Tongue (tissue), 2 donors: ENCODE data around the gene INPP5A. TPM values are rescaled to one million over a fixed set of nuclear protein-coding genes. Genes with fewer than 3 reads are reported as not detected.
"Not testable (repeated sequence)": the region's sequence is repeated elsewhere in the genome, so short reads cannot be mapped to it uniquely, and the experiment has no call there.

ENCODE experiments used
- DNase-seq: peaks from one replicate; pipeline ENCODE4 v3.0.0-alpha.2; 2015
- total RNA-seq: library from RNA; depleted of rRNA; stranded (reverse); fragments of >200 nt; gene quantifications from one replicate; pipeline ENCODE4 v1.2.3, GENCODE V29; 2014

The INPP5A gene
- total RNA-seq, 1 donor from 2014 or later = 115 TPM

DNA sequence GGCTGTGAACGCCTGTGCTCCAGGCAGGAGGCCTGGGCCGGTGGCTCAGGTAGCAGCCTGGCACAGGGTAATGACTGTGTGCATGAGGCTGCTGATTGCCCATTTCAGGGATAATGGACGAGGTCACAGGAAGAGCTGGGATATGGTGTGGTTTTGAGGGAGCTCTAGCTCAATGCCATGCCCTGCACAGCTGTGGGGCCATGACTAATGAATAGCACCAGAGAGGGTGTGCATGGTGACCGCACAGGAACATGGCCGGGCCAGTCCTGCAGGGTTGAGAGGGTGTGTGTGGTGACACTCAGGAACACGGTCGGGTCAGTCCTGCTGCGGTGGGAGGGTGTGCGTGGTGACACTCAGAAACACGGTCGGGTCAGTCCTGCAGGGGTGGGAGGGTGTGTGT, 226.5 kb downstream of the INPP5A start:
- DNase-seq = no peak

DNA sequence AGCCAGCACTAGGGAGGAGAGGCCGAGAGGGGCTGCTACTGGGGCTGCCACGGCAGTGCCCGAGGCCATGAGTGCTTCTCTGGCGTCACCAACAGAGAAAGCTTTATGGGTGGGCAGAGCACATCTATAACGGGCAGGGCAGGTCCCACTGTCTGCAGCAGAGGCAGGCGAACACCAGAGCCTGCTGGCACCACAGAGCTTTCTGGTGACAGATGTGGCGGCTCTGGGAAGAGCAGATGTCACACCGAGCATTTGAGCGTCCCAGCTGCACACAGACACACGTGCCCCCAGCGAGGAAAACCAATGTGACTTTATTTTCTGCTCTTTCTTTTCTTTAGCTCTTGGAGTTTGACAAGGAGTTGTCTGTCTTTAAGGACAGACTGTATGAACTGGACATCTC, 227.8 kb downstream of the INPP5A start:
- DNase-seq = peak; percentile 31

DNA sequence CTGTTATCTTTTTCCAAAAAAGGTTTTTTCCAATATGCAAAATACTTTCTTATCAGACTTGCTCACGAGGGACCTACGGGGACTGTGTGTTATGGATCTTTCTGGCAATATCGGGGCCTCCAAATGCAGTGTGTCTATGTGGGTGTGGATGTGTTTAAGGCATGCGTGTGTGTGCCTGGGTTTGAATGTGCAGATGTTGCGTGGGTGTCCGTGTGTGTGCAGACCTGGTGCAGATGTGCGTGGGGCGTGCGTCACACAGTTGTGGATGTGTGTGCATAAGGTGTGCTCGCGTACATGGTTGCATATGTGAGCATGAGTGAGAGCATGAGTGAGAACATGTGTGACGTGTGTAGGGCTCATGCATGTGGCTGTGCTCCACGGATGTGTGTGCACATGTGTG, 228.7 kb downstream of the INPP5A start:
- DNase-seq = no peak

DNA sequence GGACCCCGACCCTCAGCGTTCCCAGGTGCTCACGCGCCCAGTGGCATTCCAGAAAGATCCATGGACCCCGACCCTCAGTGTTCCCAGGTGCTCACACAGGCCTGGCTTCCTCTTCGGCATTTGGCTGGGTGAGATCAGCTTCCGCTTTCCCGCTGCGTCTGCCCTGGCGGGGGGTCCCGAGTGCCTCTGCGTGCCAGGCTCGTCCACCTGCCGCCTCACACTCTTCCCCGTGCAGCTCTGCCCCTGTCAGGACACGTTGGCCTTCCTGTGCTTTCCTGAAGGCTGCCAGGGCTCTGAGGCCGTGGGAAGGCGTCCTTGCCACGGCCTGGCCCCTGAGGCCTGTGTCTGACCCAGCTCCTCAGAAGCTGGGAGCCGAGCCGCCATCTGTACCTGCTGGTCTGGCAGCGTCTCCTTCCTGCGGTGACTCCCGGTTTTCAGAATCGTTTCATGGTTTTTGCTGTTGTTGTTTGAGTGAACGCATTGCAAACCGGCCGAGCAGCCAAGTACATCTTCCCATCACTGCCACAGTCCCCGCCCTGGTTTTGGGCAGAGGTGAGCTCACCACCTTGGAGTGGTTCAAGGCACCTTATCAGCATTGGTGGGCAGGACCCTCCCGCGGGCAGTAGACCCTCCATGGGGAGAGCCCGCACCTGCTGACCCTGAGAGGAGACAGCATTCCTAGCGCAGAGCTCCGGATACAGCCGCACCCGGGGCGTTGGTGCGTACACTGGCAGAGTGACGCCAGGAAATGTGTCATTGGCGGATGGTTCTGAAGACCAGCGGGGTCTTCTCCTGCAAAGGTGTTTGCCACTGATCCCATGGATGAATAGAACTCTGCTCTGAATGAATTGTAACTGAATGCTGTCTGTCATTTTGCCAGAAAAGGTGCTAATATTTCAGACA, 231.0 kb downstream of the INPP5A start:
- DNase-seq = no peak

DNA sequence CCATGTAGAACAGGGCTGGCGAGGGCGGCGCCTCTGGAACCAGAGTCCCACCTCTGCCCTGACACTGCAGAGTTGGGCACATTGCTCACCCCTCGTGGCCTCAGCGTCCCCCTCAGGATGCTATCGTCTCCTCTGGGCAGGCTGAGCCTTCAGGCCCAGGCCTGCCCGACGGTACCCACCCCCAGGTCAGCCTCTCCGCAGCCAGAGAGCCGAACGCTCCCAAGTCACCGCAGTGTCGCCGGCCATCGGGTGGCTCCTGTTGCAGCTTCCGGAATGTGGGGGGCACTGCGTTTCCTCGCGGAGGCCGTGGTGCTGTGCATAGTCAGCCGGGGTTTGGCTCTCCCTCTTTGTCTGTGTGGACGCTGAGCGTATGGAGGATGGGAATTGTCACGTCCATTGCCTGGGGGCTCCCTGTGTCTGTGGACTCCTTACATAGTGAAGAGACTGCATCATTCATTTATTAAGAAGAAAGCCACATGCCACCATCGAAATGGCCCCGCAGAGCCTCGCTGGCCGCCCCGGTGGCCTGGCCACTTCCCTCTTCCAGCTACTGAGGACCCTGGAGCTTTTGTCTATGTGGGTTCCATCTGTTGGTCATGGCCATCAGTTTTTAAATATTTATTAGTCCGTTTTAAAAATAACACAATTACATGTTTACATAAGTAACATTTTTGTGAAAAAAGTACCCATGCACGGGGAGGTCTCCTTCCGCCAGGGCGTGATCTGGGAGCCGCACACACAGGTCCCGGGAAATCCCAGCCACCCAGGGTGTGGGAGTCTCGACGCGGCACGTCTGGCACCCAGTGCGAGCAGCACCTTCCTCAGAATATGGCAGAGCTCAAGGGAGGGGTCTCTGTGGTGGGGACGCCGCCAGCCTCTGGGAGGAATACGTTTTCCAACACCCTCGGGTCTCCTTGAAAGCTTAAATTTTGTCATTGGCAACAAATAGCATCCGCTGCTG, 232.8 kb downstream of the INPP5A start:
- DNase-seq = no peak

DNA sequence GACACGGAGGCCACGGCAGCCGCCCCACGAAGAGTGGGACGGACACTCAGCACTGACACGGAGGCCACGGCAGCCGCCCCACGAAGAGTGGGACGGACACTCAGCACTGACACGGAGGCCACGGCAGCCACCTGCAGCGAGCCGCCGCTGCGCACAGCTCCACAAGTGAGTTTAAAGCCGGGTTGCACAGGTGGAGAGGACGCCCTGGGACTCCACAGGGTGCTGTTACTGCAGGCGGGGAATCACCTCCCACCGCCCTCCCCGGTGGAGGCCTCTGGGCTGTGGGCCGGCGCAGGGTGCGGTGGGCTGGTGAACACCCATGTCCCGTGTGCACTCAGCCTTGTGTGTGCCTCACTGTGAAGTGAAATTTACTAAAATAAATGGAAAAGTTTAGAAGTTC, 235.2 kb downstream of the INPP5A start:
- DNase-seq = not testable (repeated sequence)

DNA sequence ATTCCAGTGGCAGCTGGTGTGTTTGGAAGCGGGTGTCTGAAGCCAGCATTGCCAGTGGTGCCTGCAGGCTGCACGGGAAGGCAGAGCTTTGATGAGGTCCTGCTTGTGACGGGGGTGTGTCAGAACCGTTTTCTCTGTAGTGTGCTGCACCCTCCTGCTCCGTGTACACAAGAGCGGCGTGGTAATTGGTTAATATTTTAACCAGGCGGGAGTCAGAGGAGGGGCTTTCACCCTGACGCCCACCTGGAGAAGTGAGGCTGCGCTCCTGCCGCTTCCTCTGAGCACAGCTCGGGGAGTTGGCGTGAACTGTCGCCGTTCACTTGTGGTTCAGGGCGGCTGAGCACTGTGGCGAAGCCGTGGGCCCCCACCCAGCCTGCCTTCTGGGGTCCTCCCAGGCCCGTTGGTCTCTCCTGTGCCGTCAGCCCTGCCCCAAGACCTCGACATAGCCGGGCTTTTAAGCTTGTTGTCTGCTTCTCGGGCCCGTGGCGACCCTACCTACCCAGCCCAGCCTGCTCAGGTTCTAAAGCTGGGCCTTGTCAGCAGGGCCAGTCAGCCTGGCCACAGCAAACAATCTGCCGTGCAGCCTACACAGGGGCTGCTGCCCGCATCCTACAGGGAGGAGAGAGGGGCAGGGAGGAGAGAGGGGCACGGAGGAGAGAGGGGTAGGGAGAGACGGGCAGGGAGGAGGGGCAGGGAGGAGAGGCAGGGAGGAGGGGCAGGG, 236.8 kb downstream of the INPP5A start:
- peak; percentile 52 for DNase-seq

DNA sequence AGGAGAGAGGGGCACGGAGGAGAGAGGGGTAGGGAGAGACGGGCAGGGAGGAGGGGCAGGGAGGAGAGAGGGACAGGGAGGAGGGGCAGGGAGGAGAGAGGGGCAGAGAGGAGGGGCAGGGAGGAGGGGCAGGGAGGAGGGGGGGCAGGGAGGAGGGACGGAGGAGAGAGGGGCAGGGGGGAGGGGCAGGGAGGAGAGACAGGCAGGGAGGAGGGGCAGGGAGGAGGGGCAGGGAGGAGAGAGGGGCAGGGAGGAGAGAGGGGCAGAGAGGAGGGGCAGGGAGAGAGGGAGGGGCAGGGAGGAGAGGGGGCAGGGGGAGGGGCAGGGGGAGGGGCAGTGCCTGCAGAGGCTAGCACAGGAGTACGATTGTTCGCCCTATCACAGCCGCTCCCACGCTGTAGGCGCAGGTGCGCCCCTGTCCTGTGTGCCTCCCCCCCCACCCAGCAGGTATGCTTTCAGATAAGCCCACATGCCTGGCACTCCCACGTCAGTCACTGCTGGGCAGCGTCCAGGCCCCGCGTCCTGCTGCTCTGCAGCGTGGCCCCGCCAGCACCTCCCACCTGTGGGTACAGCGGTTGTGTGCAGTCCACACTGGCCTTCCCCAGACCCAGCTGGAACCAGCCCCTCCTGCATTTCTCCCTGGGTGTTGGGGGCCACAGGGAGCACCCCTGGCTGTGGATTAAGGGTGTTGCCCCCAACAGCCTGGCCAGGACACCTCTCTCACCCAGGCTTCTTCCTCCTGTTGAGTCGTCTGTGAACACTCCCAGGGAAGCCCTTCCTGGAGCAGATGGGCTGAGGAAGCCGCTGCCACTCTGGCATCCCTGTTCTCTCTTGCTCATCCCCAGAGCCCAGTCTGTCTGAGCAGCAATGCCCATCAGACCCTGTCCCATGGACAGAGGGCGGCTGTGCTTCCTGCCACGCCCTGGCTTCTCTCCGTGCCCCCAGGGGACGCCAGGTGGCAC, 237.6 kb downstream of the INPP5A start:
- no peak for DNase-seq

DNA sequence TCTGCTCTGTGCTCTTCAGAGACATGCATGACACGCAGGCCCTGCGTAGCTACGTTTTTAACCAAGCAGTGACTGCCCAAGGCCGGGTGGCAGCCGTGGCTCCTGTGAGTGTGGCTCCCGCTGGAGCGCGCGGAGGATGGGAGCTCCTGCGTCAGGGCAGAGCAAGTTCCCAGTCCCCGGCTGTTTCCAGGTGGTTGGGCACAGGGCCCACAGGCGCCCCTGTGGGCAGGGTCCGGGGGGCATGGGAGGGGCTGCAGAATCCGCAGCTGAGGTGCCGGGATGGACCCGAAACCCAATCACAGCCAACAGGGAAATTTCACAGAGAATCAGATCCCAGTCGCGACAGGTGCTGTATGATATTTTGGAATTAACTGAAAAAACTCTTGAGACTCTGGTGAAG, 238.6 kb downstream of the INPP5A start:
- DNase-seq = peak; percentile 47

DNA sequence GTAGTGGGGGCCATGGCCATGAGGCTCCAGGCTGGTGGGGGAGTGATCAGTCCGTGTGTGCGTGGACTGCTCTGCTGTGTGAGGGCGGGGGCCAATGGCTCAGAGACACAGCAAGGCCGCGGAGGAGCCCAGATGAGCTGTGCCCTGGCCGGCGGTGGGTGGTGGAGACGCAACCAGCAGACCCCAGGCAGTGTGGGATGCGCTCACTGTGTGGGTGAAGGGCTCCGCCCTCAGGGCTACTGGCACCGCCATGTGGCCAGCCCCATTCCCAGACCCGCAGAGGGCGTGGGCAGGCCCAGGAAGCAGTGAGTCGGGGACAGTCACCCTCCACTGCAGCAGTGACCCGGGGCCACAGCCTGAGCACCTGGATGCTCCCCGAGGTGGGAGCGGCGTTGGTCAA, 239.2 kb downstream of the INPP5A start:
- DNase-seq = no peak

DNA sequence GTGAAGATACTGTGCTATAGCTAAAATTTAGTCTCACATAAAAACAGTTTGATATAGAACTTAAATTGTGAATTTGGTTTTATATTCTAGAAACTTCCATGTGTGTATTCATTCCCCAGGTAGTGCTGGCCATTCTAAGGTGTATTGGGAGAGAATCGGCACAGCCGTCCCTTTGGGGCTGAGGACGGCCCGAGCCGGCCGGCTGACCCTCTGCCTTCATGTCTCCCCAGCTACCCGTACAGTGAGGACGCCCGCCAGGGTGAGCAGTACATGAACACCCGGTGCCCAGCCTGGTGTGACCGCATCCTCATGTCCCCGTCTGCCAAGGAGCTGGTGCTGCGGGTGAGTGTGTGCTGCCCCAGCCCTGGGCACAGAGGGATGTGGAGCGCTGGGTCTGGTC, 239.9 kb downstream of the INPP5A start:
- DNase-seq = no peak

DNA sequence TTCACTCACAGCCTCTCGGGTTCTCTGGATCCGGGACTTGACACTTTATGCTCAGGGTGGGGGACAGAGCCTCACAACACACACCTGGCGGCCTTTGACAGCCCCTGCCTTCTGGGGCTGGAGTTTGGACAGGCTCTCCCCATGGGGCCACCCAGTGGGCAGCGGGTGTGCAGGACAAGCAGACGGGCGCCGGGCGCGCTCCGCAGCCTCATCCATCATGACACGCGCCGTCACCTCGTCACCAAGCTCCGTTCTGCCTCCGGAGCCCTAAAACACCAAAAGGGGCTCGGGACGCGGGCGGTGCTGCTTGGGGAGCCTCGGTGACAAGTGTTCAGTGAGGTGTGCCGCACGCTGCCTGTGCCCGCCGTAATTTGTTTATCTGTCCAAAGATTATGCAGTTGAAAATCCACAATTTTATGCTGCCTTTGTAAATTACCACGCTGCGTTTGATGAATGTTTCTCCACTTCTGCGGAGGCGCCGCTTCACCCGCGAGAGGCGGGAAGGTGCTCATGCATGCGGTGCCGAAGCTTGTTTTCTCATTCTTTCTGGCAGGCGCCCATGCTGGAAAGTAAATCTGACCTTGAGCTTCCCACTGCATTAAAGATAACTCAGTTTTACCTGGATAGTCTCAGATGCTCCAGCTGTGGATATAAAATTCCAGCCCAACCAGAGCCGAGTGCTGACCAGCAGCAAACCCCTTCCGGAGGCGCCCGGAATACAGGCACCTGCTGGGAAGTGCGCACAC, 242.1 kb downstream of the INPP5A start:
- DNase-seq = no peak

DNA sequence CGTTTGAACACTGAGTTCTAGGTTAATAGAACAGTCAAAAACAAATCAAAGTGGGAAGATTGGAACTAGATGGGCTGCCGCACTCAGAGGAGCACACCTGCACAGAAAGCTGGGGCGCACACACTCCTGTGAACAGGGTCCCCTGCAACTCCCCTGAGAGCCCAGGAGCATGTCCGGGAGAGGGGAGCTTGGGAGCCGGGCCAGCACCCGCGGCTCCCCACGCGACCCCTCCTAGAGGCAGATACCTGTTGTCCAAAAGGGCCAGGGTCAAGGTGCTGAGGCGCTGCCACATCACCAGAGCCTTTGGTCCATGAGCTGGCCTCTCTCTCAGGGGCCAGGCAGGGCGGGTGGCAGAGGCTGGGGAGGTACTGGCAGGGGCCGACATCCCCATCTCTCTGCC, 242.8 kb downstream of the INPP5A start:
- DNase-seq = no peak

DNA sequence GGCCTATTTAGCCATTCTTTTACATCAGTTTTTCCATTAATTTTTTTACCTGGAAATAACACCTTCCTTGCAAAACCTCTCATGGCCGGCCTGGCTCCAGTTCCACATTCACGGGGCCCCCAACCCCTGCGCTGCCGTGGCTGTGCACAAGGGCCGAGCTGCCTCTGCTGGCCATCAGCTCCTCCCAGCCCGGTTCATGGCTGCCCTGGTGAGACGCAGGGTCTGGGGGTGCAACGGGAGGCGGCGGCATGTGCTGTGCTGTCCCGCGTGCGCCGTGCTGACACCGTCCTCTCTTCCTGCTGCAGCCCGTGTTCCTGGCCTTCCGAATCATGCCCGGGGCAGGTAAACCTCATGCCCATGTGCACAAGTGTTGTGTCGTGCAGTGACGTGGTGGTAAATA, 244.0 kb downstream of the INPP5A start:
- no peak for DNase-seq

DNA sequence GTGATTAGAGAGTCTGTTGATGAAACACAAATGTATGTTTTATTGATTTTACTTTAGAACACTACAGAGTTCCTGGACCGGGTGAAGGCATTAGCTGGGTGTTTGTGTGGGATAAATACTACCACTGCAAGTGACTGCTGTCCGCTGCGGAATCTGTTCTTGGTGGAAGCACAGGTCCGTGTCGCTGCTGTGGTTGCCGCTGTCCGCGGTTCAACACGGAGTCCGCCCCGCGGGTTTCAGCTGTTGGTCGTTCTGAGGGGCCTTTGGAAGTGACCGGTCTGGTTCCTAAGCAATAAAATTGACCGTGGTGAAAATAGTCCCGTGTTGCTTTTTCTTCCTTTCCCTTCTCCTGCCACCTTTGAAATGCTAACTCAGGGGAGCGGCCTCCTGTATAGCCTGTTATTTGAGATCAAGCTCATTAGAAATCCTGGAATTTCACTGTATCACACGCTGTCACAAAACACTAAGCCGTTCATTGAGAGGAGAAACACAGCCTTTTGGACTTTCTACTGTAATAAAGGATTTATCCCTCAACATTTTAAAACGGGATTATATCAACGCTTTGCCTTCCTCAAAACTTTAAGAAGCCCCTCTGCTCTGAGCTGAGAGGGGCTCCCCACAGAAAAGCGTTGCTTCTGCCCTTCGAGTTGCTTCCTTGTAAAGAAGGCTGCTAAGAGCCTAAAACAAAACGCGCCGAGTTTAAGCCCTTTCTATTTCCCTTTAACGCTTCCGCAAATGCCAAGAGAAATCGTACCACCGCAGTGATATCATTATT, 245.8 kb downstream of the INPP5A start:
- no peak for DNase-seq

DNA sequence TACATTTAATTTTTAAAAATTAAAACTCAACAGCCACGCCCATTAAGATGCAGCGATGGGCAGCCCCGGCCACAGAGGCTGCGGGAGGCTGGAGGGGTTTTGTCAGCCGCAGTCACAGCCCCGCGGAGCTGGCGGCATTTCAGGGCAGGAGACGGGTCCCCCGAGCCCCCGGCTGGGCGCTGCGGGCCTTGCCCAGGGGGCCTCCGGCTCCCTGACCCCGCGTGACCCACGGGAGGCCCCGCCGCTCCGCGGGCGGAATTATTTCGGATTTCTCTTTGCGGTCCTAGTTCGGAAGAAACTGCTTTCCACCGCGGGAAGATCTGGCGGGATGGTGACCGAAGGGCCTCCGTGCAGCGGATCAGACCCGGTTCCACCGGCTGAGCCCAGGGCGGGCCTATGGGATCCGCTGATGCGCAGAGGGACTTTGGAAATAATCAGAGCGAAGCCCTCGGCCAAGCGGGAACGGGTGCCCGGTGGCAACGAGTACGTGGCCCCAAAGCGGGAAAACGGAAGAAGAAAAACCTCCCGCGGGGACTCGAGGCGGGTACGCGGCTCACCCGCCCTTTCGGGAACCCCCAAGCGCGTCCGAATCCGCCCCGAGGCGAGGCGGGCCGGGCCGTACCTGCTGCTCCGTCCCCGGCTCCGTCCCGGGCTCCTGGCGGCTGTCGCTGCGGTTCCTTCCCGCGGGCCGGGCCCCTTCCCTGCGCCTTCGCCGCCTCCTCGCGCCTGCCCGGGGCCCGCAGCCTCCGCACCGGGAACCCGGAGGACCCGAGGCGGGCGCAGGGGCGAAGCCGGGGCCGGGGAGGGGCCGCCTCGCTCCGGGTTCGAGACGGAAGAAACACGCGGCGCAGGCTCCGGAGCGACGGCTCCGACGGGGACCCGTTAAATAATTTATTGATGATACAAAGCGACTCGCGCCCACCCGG, 246.6 kb downstream of the INPP5A start:
- no peak for DNase-seq

DNA sequence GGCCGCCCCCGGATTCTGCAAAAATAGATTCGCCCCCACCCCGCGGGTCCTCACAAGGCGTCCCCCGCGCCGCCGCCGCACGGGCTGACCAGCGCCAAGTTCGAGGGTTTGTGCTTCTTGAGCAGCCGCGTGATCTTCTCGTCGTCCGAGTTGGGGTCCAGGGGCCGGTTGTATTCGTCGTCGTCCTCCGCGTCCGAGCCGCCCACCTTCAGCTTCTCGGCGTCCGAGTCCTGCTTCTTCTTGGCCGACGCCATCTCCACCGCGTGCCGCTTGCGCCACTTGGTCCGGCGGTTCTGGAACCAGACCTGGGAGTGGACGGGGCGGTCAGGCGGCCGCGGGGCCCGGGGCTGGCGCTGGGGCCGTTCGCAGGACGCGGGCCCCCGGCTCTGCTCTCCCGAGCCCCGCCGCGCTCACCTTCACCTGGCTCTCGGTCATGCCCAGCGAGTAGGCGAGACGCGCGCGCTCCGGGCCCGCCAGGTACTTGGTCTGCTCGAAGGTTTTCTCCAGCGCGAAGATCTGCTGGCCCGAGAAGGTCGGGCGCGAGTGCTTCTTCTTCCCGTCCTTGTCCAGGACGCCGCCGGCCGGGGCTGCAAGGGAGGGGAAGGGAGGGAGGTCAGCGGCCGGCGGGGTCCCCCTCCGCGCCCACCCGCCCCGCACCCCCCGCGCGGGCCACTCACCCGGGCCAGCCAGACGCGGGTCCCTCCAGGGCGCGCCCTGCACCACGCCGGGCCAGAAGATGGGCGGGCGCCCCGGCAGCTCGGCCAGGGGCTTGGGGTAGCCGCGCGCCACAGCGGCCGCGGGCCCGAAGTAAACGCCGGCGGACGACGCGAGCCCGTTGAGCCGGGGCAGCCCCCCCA, 247.5 kb downstream of the INPP5A start:
- DNase-seq = no peak
